HG03575 (cell line): ENCODE results near the gene SLCO4A1.
"Not testable (repeated sequence)": the region's sequence is repeated elsewhere in the genome, so short reads cannot be mapped to it uniquely, and the experiment has no call there.

Experiments
- ATAC-seq: cut with Tn5 transposase; IDR thresholded peaks from one replicate; pipeline ENCODE4 v1.9.1; 2021; ENCODE audit not compliant: unreplicated experiment, insufficient number of reproducible peaks, low FRiP score; ENCODE audit errors: extremely low read depth

Gene SLCO4A1

DNA sequence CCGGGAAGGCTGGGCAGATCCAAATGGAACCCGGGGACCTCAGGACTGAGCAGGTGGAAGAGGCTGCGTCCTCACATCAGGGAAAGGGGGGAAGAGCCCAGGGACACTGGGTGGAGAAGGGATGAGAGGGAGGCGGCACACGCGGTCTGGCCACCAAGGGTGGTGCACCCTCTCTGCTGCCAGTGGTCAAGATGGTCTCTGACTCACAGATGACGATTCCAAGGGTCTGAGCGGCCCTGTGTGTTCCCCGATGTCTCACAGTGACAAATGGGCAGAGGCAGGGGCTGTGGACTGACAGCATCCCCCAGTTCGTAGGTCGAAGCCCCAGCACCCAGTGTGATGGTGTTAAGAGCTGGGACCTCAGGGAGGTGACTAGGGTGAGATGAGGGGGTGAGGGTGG is 32.1 kb downstream of the SLCO4A1 start:
- ATAC-seq: no peak

DNA sequence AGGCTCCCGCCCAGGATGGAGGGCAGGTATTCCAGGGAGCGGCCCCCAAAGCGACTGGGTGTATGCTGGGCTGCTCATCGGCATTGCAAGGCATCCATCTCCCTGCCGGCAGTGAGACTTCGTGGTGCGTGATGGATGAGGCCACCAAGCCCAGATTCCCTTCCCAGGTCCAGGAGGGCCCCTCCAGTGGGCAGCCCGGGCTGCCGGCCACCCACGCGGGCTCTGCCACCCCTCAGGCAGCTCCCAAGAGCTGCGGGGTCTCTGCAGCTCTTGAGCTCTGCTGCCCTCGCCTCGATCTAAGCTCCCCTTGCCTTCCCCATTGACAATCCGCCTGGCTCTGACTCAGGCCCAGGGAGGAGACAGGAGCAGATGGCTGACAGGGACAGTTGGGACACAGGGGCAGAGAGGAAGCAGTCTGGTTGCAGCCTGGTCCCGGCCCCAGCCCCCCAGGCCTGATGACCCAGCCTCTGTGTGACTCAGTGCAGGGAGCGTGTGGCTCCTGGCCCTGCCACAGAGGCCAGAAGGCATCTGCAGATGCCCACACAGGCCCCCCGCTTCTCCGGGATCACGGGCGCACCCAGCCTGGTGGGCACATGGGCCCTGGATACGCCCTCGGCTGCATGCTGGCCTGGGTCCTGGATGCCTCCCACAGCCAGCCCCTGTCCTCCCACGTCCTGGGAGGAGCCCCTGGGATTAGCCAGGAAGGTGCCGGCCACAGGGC is 33.0 kb downstream of the SLCO4A1 start:
- ATAC-seq: no peak

DNA sequence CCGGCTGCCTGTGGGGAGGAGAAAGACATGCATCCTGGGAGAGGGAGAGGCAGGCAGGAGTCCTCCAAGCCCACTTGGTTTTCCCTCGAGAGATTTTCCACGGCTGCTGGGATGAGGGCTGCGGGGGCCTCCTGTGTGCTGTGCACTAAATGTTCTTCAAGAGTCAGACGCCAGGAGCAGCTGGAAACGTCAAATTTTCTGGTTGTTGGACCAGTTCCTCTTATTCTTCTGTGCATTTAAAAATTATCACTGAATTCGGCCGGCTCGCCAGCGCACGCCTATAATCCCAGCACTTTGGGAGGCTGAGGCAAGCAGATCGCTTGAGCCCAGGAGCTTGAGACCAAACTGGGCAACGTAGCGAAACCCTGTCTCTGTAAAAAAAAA is 33.6 kb downstream of the SLCO4A1 start:
- ATAC-seq: no peak

DNA sequence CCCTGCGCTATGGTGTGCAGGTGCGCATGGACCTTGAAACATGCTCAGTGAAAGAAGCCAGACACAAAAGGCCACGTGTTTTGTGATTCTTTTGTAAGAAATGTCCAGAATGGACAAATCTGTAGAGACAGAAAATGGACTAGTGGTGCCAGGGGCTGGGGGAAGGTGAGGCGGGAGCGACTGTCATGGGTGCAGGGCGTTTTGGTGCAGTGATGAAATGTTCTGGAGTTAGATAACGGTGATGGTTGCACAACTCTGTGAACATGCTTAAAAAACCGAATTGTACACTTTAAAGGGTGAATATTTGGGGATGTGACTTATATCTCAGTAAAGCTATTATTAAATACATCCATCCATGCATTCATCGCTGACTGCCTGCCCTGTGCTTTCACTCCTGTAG is 34.7 kb downstream of the SLCO4A1 start:
- no peak for ATAC-seq

DNA sequence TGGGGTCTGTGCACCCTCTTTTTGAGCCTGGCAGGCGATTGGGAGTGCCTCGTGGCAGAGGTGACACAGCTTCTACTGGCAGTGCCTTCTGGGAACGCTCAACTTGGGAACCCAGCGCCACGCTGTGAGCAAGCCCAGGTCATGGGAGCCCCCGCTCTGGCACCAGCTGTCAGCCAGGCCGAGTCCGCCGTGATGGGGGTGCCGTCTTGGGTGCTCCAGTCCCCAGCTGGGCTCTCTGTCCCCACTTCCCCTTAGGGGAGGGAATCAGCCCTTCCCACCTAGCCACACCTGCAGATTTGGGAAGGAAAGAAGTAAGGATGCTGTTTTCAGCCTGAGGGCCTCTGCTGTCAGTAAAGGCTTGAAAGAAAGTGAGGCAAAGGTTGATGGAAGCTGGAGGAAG is 35.4 kb downstream of the SLCO4A1 start:
- ATAC-seq: no peak

DNA sequence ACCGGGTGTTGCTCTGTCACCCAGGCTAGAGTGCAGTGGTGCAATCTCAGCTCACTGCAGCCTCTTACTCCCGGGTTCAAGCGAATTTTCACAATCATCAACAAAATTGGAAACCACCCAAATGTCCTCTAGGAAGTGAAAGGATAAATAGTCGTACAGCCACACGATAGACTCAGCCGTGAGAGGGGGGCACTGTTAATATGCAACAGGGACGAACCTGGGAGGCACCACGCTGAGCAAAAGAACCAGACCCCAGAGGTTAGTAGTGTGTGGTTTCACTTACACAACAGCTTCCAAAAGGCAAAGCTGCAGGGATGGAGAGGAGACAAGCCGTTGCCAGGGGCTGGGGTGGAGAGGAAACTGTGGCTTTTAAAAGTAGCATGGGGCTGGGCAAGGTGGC is 36.2 kb downstream of the SLCO4A1 start:
- ATAC-seq: no peak

DNA sequence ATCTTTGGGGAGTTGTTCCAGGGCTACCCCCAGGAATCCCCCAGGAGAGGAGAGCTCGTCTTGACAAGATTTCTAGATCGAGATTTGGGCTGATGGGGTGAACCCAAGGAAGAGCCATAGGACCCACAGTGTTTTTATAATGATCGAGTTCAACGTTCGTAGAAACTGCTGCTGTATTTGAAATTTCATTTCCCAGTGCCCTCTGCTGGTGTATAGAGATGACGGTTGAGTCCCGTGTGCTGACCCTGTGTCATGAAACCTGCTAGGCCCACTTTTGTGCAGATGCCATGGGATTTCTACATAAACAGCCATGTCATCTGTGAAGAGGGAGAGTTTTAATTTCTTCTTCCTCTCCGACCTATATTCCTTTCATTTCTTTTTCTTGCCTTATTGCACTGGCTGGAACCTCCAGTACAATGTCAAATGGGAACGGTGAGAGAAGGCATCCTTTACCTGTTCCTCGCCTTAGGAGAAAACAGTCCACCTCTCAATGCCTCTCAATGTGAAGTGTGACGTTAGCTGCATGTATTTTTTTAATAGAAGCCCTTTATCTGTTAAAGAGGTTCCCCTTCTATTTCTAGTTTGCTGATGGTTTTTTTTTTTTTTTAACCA is 37.8 kb downstream of the SLCO4A1 start:
- no peak for ATAC-seq

DNA sequence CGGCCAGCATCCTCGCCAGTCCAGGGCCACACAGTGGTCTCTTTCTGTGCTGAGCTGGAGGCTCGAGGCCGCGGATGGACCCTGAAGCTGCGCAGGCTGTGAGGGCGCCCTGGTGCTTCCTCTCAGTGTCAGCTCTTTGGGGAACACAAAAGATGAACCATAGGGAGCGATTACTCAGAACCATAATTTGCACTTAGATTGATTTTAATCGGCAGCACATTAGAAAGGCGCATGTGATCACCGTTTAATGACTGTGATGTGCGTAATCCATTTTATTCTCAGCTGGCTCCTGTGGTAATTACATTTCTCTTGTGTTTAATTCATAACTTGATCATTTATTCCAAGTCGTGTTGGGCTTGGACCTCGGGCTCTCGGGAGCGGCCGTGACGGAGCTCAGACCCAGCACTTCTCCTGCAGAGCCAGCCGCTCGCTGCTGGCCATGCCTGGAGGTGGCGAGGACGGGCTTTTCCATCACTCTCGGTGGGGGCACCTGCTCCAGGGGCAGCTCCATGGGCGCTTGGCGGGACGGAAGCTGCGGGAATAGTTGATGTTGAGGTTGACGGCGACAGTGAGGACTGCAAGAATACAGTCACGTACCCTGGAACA is 40.7 kb downstream of the SLCO4A1 start:
- ATAC-seq: no peak

DNA sequence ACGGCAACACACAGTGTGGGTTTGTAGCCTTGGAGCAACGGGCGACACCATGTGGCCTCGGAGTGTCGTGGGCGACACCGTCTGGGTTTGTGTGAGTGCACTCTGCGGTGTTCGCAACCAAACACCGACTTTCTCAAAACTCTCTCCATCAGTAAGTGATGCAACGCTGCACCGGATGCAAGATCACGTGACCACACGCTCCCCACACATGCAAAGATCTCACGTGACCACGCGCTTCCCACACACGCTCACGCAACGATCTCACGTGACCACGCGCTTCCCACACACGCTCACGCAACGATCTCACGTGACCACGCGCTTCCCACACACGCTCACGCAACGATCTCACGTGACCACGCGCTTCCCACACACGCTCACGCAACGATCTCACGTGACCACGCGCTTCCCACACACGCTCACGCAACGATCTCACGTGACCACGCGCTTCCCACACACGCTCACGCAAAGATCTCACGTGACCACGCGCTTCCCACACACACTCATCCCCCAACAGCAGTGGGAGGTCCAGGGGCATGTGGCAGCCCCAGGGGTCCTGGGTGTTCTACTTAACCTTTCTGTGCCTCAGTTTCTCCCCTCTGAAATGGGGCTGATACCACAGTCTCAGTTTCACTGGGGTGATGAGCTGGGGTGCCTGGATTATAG is 41.5 kb downstream of the SLCO4A1 start:
- ATAC-seq: not testable (repeated sequence)

DNA sequence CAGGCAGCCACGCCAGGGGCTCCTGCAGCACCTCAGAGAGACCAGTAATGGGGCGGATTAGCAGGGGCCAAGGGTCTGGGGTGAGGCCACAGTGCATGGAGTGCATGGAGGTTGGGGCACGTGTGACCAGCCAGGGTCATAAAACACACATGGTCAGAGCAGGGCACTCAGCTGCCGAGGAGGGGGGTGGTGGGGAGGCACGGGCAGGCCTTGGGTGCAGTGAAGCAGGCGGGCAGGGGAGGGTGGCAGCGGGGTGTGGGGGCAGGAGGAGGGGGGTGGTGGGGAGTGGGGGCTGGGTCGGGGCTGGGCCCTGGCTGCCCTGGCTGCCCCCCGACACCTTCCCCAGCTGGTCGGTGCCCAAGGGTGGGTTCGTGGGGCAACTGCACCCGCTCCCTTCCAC is 42.7 kb downstream of the SLCO4A1 start:
- no peak for ATAC-seq

DNA sequence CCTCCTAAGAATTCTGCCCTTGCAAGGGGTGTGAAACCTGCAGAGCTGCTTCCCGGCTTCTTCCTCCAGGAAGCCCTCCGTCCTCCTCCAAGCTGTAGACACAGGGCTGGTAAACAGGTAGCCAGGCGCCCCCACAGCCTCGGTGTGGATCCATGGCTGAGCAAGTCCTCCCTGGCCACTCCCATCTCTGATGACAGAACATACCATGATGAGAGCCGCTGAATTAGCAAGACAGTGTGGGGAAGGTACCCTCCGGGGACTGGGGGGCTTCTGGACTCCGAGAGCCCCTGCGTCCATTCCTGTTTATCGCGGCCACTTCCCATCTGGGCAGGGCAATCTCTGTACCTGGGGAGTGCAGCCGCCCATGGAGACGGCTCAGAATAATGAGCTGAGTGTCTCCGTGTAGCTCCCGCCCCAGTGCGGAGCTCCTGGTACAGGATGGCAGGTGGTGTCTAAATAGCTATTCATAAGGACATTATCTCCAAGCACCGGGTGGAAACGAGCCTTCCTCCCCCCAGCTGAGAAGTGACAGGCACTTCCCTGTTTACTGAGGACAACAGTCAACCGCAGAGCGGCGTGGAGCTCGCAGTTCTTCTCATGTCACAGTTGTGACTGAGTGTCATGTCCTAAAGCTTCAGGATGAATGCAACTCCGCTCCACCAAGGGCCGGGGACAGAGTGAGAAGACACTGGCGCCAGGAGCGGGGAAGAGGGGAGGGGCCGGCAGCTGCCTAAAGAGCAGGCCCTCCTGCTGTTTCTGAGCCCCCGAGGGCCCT is 43.7 kb downstream of the SLCO4A1 start:
- no peak for ATAC-seq

DNA sequence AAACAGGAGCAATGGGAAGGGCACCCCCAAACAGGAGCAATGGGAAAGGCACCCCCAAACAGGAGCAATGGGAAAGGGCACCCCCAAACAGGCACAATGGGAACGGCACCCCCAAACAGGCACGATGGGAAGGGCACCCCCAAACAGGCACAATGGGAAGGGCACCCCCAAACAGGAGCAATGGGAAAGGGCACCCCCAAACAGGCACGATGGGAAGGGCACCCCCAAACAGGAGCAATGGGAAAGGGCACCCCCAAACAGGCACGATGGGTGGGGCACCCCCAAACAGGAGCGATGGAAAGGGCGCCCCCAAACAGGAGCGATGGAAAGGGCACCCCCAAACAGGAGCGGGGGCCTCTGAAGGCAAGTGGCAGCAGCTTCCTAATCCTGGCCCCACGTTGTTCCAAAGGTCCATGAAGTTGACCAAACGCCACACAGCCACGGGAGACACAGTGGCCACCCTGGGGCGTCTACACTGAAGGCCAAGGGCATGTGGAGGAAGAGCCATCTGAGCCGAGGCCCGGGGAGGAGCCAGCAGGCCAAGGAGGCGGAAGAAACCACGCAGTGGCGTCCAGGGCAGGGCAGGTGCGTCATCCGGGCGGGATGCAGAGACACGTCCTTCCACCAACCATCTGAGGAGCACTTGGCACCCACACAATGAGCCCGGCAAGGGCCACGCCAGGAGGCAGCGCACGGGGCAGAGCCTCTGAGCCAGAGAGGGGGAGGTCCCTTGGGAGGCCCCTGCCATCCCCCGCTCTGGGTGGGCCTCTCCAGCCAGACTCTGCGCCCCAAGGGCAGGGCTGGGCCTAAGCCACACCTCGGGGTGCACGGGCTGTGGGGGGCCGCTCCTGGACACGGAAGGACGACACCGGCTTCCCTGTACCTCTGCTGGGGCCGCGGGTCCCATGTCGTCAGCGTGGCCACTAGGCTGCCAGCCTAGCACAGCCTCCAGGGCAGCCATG is 44.8 kb downstream of the SLCO4A1 start:
- no peak for ATAC-seq

DNA sequence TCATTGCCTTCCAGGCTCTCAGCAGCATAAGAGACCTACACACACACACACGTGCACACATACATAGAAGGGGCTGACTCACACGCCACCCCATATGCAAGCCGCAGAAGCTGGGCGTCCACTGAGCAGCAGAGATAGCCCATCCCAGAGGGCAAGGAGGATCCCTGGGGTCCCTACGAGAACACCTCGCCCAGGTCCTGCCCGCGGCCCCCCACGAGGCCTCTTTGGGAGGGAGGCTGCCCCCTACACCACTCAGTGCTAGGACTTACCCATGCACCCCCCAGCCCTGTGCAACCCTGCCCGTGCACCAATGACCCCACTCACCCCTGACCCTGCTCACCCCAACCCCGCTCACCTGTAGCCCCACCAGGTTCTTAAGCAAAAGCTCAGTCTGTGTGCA is 45.8 kb downstream of the SLCO4A1 start:
- no peak for ATAC-seq

DNA sequence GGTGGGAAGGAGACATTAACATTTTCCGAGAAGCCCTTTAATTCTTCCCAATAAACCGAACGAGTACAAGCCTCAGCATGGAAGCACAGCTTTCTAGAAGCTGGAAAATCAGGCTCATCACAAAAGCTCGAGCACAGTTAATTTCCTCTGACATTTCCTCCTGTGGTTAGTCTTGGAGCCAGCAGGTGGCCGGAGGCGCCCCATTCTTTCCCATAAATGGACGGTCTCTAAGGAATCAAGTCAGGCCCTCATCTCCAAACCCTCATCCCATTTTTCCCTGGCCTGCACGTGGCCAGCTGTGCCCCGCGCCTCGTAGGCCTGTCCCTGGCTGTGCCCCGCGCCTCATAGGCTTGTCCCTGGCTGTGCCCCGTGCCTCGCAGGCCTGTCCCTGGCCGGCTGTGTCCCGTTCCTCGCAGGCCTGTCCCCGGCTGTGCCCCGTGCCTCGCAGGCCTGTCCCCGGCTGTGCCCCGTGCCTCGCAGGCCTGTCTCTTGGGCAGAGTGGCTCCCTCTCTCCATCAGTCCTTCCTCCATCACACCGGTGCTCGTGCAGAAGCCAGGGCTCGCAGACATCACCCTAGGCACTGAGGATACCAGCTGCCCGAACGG is 46.7 kb downstream of the SLCO4A1 start:
- no peak for ATAC-seq

DNA sequence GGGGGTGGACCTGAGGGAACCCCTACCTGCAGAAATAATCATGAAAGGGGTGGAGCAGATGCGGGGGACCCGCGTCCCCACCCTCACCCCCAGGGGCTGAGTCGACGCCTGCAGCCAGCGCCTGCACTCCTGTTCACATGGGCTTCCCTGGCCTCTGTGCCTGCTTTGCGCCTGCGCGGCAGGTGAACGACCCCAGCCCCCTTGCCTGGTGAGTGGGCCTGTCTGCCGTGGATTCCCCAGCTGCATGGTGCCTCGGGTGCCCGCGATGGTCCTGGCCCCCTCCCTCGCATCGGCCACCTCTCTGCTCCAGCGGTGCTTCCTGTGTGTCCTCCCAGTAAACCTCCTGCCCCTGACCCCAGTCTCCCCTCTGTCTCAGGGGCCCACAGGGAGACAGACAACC is 47.6 kb downstream of the SLCO4A1 start:
- ATAC-seq: no peak

DNA sequence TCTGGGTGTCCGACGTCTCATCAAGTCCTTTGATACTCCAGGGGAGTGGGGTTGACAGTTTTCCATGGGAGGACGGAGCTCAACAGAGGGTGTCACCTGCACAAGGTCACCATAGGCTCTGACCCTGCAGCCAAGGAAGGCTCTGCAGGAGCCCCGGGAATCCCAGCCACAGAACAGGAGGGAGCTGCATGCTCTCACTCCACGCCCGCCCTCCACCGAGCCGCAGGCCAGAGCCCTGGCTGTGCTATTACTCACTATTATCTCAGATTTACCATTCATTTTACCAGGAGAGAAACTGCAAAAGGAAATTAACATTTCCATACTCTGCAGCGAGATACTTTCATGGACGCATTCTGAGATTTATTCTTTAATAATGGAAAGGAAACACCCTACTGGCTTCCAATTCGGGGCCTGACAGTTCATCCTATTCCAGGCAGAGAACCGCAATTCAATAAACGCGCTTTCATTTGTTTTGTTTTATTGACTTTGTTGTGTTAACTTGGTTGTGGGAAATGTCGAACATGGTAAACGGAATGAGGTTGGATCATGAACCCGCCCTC is 48.0 kb downstream of the SLCO4A1 start:
- no peak for ATAC-seq

DNA sequence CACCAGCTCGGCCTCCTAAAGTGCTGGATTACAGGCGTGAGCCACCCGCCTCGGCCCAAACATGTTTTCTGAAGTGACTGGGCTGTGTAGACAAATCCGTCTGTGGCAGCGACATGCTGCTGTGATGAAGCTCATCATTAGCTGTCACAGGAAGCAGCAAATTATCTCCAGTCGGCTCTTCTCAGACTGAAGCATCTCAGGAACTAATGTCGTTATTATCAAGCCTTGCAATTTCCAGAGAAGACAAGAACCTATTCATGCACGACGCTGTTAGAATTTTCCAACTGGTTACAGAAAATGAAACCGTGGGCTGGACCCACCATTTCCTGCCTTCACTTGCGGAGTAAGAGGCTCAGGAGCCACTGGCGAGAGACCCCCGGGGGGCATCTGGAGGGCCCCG is 49.2 kb downstream of the SLCO4A1 start:
- no peak for ATAC-seq

DNA sequence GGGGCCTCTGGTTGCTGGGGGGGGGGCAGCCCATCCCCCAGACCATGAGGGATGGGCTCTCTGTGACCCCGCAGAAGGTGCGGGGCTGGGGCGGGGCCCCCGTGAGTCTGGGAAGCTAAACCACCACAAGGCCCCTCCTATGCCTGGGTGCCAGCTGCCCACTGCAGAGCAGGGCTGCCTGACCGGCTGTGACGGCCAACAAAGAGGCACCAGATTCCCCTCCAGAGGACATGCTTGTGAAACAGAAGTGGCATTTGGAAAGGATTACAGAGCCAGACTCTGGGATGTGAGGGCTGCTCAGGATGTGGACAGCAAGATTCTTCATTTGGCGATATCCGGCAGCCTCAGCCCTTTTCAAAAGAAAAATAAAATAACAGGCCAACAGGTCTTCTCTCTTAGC is 49.9 kb downstream of the SLCO4A1 start:
- ATAC-seq: no peak
